Activated CD8-positive, alpha-beta T cell treated with anti-CD3 and anti-CD28 coated beads for 36 hours (primary cell): ENCODE results near the gene ZC3H12C. TPM values are rescaled to one million over a fixed set of nuclear protein-coding genes. Genes with fewer than 3 reads are reported as not detected.

ENCODE experiments used
- ATAC-seq: fragments of 200-7000 bp; cut with Tn5 transposase; one replicate; pipeline ENCODE4 v1.10.0; 2021; ENCODE audit warnings: mild to moderate bottlenecking, moderate library complexity
- CTCF ChIA-PET: fragments of 350-600 bp; sonication (Branson Sonifier 250); formaldehyde crosslinking; loops from one replicate; lab custom pipeline; 2021; ENCODE audit warnings: antibody characterized with exemption; lab: Charles Lee
- POLR2A ChIA-PET: fragments of 350-600 bp; sonication (Branson Sonifier 250); formaldehyde crosslinking; loops from one replicate; lab custom pipeline; 2021; ENCODE audit warnings: antibody characterized with exemption; lab: Charles Lee
- DNase-seq: peaks from one replicate; pipeline ENCODE4 v3.0.0-alpha.2; 2020
- H3K27ac Mint-ChIP-seq: one replicate; pipeline ENCODE4 v1.8.0; 2021; ENCODE audit warnings: mild to moderate bottlenecking, mixed read lengths
- H3K27me3 Mint-ChIP-seq: one replicate; pipeline ENCODE4 v1.8.0; 2021; ENCODE audit warnings: mixed read lengths
- H3K36me3 Mint-ChIP-seq: one replicate; pipeline ENCODE4 v1.8.0; 2021; ENCODE audit warnings: low read depth, mixed read lengths
- H3K4me1 Mint-ChIP-seq: one replicate; pipeline ENCODE4 v1.8.0; 2021; ENCODE audit warnings: low read depth, mixed read lengths
- H3K4me3 Mint-ChIP-seq: one replicate; pipeline ENCODE4 v1.8.0; 2021; ENCODE audit warnings: mild to moderate bottlenecking, moderate library complexity, mixed read lengths
- H3K9me3 Mint-ChIP-seq: one replicate; pipeline ENCODE4 v1.8.0; 2021; ENCODE audit warnings: mixed read lengths
- CTCF ChIP-seq: fragments of 200-600 bp; IDR thresholded peaks from one replicate; pipeline ENCODE4 v1.8.0; 2022; ENCODE audit warnings: antibody characterized with exemption, mild to moderate bottlenecking
- intact Hi-C: fragments of 100-400 bp; cut with micrococcal nuclease; formaldehyde crosslinking; loops from one replicate; pipeline ENCODE4 v1.10.0; 2022
- total RNA-seq, 2 experiments: library from RNA; stranded (reverse); gene quantifications; one replicate each; pipeline ENCODE4 v1.2.3, GENCODE V29; 2021

ZC3H12C gene
- total RNA-seq, 2 experiments from 2014 or later = 0.40 to 0.45 TPM

- Mint-ChIP-seq H3K4me1 (peaks cover 5% of the 10 kb centered on the region), H3K4me3 (no peak overlapping the region), H3K9me3 (no peaks in the 10 kb centered on the region), H3K36me3 (no peaks in the 10 kb centered on the region), H3K27ac (no peak overlapping the region), H3K27me3 (peaks cover 14% of the 10 kb centered on the region)
- no peak for TF ChIP-seq CTCF
- ChIA-PET CTCF (interaction anchor here (0.7 to 2.1 kb wide), 8 partner anchors 9 to 271 kb away, joined by 3 to 13 read pairs (median 4); no protein-coding TSS in a partner anchor), POLR2A (no interaction called here)
- intact Hi-C loops = loop anchor here (5.0 kb wide), 1 partner anchor 222 kb away; no protein-coding TSS in a partner anchor
- DNase-seq (no peak), ATAC-seq (no peak)
These were observed 81.6 kb downstream of the ZC3H12C start for GRCh38 chr11:110174645-110175310.

GRCh38 chr11:110176366-110177085 lies 83.3 kb downstream of the ZC3H12C start:
- POLR2A ChIA-PET = no interaction called here
- intact Hi-C loops = no loop called here
- peaks cover 14% of the 10 kb centered on the region for H3K27me3 Mint-ChIP-seq
- H3K27ac Mint-ChIP-seq = no peak overlapping the region
- DNase-seq (no peak), ATAC-seq (no peak)
- CTCF ChIA-PET = interaction anchor here (1.3 to 1.4 kb wide), 2 partner anchors 24 to 256 kb away, joined by 3 to 4 read pairs; no protein-coding TSS in a partner anchor
- TF ChIP-seq CTCF = no peak
- H3K4me1 Mint-ChIP-seq = peaks cover 5% of the 10 kb centered on the region
- H3K9me3 Mint-ChIP-seq = no peaks in the 10 kb centered on the region
- no peaks in the 10 kb centered on the region for H3K36me3 Mint-ChIP-seq
- no peak overlapping the region for H3K4me3 Mint-ChIP-seq

GRCh38 chr11:110177086-110177456 lies 83.9 kb downstream of the ZC3H12C start:
- Mint-ChIP-seq H3K36me3 (no peaks in the 10 kb centered on the region), H3K27me3 (peaks cover 11% of the 10 kb centered on the region), H3K4me1 (peaks cover 5% of the 10 kb centered on the region), H3K4me3 (no peak overlapping the region), H3K9me3 (no peaks in the 10 kb centered on the region), H3K27ac (no peak overlapping the region)
- no peak for TF ChIP-seq CTCF
- ChIA-PET POLR2A (no interaction called here), CTCF (interaction anchor here (1.3 to 1.4 kb wide), 2 partner anchors 24 to 256 kb away, joined by 3 to 4 read pairs; no protein-coding TSS in a partner anchor)
- ATAC-seq (no peak), DNase-seq (no peak)
- intact Hi-C loops = no loop called here

- no peak for ATAC-seq
- no peak for TF ChIP-seq CTCF
- no peak for DNase-seq
- Mint-ChIP-seq H3K36me3 (no peaks in the 10 kb centered on the region), H3K27ac (no peak overlapping the region), H3K4me1 (peaks cover 2% of the 10 kb centered on the region), H3K4me3 (no peak overlapping the region), H3K9me3 (no peaks in the 10 kb centered on the region), H3K27me3 (no peaks in the 10 kb centered on the region)
- intact Hi-C loops = no loop called here
- CTCF ChIA-PET = no interaction called here
- POLR2A ChIA-PET = no interaction called here
These were observed 85.9 kb downstream of the ZC3H12C start for GRCh38 chr11:110179064-110179463.

- intact Hi-C loops = no loop called here
- Mint-ChIP-seq H3K4me1 (no peaks in the 10 kb centered on the region), H3K4me3 (no peak overlapping the region), H3K27ac (no peak overlapping the region), H3K36me3 (no peaks in the 10 kb centered on the region), H3K9me3 (no peaks in the 10 kb centered on the region), H3K27me3 (no peaks in the 10 kb centered on the region)
- POLR2A ChIA-PET = no interaction called here
- CTCF ChIA-PET = no interaction called here
- TF ChIP-seq CTCF = no peak
- DNase-seq (peak; percentile 13), ATAC-seq (peak; percentile 39)
These were observed 89.7 kb downstream of the ZC3H12C start for GRCh38 chr11:110182886-110183285.
